ENCODE measurements around the gene PIM1. TPM values are rescaled to one million over a fixed set of nuclear protein-coding genes. Genes with fewer than 3 reads are reported as not detected.

The PIM1 gene
- 46.7 and 47.5 TPM in 2 replicates for total RNA-seq (2021)
- long read RNA-seq, transcript PIM1-201 (6 exons, 2,650 nt) = major isoform, 129 of 144 reads
- long read RNA-seq, partial matches to known transcripts = 1 of 144 reads
- long read RNA-seq, other reads (novel, unspliced or antisense) = 14 of 144 reads

DNA sequence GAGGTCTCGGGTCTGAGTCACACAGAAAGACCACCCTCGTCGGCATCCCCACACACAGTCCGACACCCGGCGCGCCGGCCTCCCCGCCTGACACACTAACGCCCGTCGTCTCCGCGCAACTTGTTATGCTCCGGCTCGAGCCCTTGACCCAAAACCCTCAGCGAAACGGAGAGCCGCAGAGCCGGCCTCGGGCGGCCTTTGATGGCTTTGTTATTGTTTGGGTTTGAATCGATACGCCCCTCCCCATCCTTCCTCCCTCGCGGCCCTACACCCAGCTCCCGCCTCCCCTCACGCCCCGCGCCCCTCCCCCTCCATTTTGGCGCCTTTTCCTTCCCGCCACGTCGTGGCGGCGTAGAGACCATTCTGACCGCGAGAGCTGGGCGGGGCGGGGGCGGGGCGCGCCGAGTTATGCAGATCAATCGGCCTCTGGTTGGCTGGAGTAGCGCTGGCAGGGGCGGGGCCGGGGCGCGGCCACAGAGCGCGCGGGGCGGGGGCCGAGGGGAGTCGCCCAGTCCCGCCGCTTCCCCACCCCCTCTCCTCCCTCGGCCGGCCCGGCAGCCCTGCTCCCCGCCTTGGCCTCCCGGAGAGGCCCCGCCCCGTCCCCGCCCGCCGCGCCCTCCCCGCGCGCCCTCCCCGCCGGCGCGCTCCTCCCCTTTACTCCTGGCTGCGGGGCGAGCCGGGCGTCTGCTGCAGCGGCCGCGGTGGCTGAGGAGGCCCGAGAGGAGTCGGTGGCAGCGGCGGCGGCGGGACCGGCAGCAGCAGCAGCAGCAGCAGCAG lies at the start of gene PIM1:
Gene PIM1 (plus strand): TSS at position 657 of the 777 bp plus-strand sequence. CDS start 424 bp downstream, outside the sequence.
- no peak within 1 kb of the TSS for H2AK5ac ChIP-seq (ENCODE audit: insufficient read length, low read length)
- Mint-ChIP-seq H3K27me3 (ENCODE audit: low read depth) (no peaks in the 10 kb centered on the region; the same call in 1 of the 2 replicates), H3K9me3 (no peaks in the 10 kb centered on the region; a peak in 3 of 5 replicates), H3K4me3 (peak within 1 kb of the TSS; percentile 88 to 96), H3K27ac (peak within 1 kb of the TSS; percentile 98 to 100 (median 100)), H3K36me3 (ENCODE audit: insufficient read depth in 1 of 3, low read depth in 3 of 3) (peaks cover 29 to 38% (median 35%) of the 10 kb centered on the region in 3 experiments), H3K4me1 (peaks cover 28 to 41% of the 10 kb centered on the region in 2 experiments)
- peaks cover 5% of the 10 kb centered on the region for H3K79me1 ChIP-seq (ENCODE audit: insufficient read depth, low read depth, low read length, poor library complexity, severe bottlenecking)
- H2BK120ac ChIP-seq (ENCODE audit: low read depth, low read length, poor library complexity, severe bottlenecking) = peak within 1 kb of the TSS; percentile 97
- H3K27ac ChIP-seq (ENCODE audit: insufficient read length, low read depth, low read length) = peak within 1 kb of the TSS; percentile 46
- H3K56ac ChIP-seq (ENCODE audit: insufficient read length, low read depth, low read length) = peak within 1 kb of the TSS; percentile 53
- H2BK12ac ChIP-seq (ENCODE audit: insufficient read length, low read depth, low read length) = peak within 1 kb of the TSS; percentile 1
- peak within 1 kb of the TSS; percentile 46 for H3T11ph ChIP-seq (ENCODE audit: low read length)
- no peak within 1 kb of the TSS for H2BK20ac ChIP-seq (ENCODE audit: low read depth, low read length, poor library complexity, severe bottlenecking)
- TF ChIP-seq, protein P1, sequence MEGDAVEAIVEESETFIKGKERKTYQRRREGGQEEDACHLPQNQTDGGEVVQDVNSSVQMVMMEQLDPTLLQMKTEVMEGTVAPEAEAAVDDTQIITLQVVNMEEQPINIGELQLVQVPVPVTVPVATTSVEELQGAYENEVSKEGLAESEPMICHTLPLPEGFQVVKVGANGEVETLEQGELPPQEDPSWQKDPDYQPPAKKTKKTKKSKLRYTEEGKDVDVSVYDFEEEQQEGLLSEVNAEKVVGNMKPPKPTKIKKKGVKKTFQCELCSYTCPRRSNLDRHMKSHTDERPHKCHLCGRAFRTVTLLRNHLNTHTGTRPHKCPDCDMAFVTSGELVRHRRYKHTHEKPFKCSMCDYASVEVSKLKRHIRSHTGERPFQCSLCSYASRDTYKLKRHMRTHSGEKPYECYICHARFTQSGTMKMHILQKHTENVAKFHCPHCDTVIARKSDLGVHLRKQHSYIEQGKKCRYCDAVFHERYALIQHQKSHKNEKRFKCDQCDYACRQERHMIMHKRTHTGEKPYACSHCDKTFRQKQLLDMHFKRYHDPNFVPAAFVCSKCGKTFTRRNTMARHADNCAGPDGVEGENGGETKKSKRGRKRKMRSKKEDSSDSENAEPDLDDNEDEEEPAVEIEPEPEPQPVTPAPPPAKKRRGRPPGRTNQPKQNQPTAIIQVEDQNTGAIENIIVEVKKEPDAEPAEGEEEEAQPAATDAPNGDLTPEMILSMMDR (conservative IDR thresholded peaks at IDR 0.05) = no peak
- WGBS (ENCODE audit: extremely low coverage, insufficient read length, low lambda C conversion rate) = no CpG with 5 or more reads among the region's 90 CpGs
- no peaks in the 10 kb centered on the region for H3K27me3 ChIP-seq (ENCODE audit: insufficient read depth, low read length)
- peak within 1 kb of the TSS; percentile 96 for H2BK5ac ChIP-seq (ENCODE audit: insufficient read length, low read length)
- H3K4me2 ChIP-seq (ENCODE audit: insufficient read depth, insufficient read length, low read length) = peak within 1 kb of the TSS; percentile 84
- peak within 1 kb of the TSS; percentile 14 for H4K8ac ChIP-seq (replicated peaks; ENCODE audit: insufficient read length, low read depth, low read length)
- H3K9me3 ChIP-seq (ENCODE audit: control insufficient read depth, low read depth, low read length) = no peaks in the 10 kb centered on the region
- peak within 1 kb of the TSS; percentile 78 for H4K5ac ChIP-seq (ENCODE audit: insufficient read length, low read depth, low read length)
- H4K91ac ChIP-seq (ENCODE audit: insufficient read length, low read depth, low read length) = peak within 1 kb of the TSS; percentile 97
- H3K4me1 ChIP-seq (ENCODE audit: insufficient read depth, low read length) = peaks cover 3% of the 10 kb centered on the region; the same call in 1 of the 2 replicates
- no peaks in the 10 kb centered on the region for H4K20me1 ChIP-seq (ENCODE audit: control insufficient read depth, insufficient read depth, insufficient read length)
- DNase-seq = peak; percentile 99
- H3K79me2 ChIP-seq (ENCODE audit: insufficient read depth, low read length) = peaks cover 14% of the 10 kb centered on the region; the same call in 1 of the 2 replicates
- H3K9ac ChIP-seq (ENCODE audit: extremely low read depth, insufficient read length, low read length) = peak within 1 kb of the TSS; percentile 97
- H2AFZ ChIP-seq (ENCODE audit: low read length) = no peak within 1 kb of the TSS
- H2BK15ac ChIP-seq (ENCODE audit: low read depth, low read length) = no peak within 1 kb of the TSS
- peak within 1 kb of the TSS; percentile 99 for H3K18ac ChIP-seq (ENCODE audit: insufficient read length, low read depth, low read length)
- H3K23ac ChIP-seq (ENCODE audit: insufficient read length, low read depth, low read length) = no peak within 1 kb of the TSS
- peak within 1 kb of the TSS; percentile 79; the same call in 1 of the 2 replicates for H3K4ac ChIP-seq (ENCODE audit: low read depth, low read length)
- peaks cover 17% of the 10 kb centered on the region for H3K23me2 ChIP-seq (ENCODE audit: insufficient read length, low read depth, low read length, poor library complexity, severe bottlenecking)
- H3K14ac ChIP-seq (ENCODE audit: insufficient read depth, low read length) = peak within 1 kb of the TSS; percentile 99
